Measurements from ENCODE around the gene CAPZB. TPM values are rescaled to one million over a fixed set of nuclear protein-coding genes. Genes with fewer than 3 reads are reported as not detected.

The CAPZB gene
- total and polyA plus RNA-seq, 2 donors (not counting 3 experiments of a cell fraction or from before 2014, with no cell fraction given): 196 to 347 TPM

GRCh38 chr1:19409477-19410341 lies 75.6 kb downstream of the CAPZB start:
- POLR2A ChIA-PET: interaction anchor here (0.6 kb wide), 1 partner anchor 19 kb away, joined by 3 read pairs; no protein-coding TSS in a partner anchor
- H3K4me2 ChIP-seq (ENCODE audit: insufficient read depth, low read length): no peak overlapping the region
- dilution Hi-C loops (cut with MboI; ENCODE audit: extremely low pct_ligation_motif_present, low sequenced_read_pairs): loop anchor here (25.0 kb wide), 1 partner anchor 228 kb away; the partner anchor contains the start of gene NBL1
- no peak for TF ChIP-seq POLR2A (IDR thresholded peaks at IDR 0.05; ENCODE audit: low read depth, low read length)
- no peak for TF ChIP-seq MAX (IDR thresholded peaks at IDR 0.05; ENCODE audit: insufficient read depth, insufficient read length)
- TF ChIP-seq CTCF (IDR thresholded peaks at IDR 0.05; ENCODE audit: extremely low read depth in 1 of 2, insufficient read depth in 1 of 2, low read depth in 1 of 2, low read length in 2 of 2): no peak
- no peak for TF ChIP-seq POLR2AphosphoS5 (IDR thresholded peaks at IDR 0.05; ENCODE audit: insufficient read depth, low read depth, low read length)
- TF ChIP-seq GATA2 (IDR thresholded peaks at IDR 0.05; ENCODE audit: insufficient read depth, insufficient read length, low read depth, low read length): no peak
- no peak for TF ChIP-seq EZH2 (IDR thresholded peaks at IDR 0.05; ENCODE audit: borderline replicate concordance, low read depth, low read length, severe bottlenecking)
- TF ChIP-seq MYC (IDR thresholded peaks at IDR 0.05; ENCODE audit: low read depth, low read length): no peak
- no peak for TF ChIP-seq FOS (IDR thresholded peaks at IDR 0.05; ENCODE audit: borderline replicate concordance, insufficient read depth, low read length)
- no peak for TF ChIP-seq JUN (IDR thresholded peaks at IDR 0.05; ENCODE audit: borderline replicate concordance, insufficient read depth, insufficient read length, low read depth)
- no peaks in the 10 kb centered on the region for H3K4me1 ChIP-seq (ENCODE audit: control insufficient read depth, extremely low read depth, insufficient read depth, low read length)
- no peaks in the 10 kb centered on the region for H3K9me1 ChIP-seq (replicated peaks; ENCODE audit: control insufficient read depth, extremely low read depth, insufficient read depth, low read length)
- BruUV-seq (replicated peaks): no TSS peak
- peaks cover 69% of the 10 kb centered on the region for H3K79me2 ChIP-seq (ENCODE audit: control insufficient read depth, insufficient read depth, low read length)
- peaks cover 0 to 2% of the 10 kb centered on the region in 2 experiments for H3K36me3 ChIP-seq (ENCODE audit: control insufficient read depth in 2 of 2, extremely low read depth in 1 of 2, insufficient read depth in 2 of 2, low read length in 2 of 2)
- no peak for DNase-seq (ENCODE audit: low read depth, low spot score)
- no peaks in the 10 kb centered on the region for H3K9me3 ChIP-seq (replicated peaks; ENCODE audit: control insufficient read depth, insufficient read depth, low read length)
- H3K27me3 ChIP-seq (ENCODE audit: control insufficient read depth in 2 of 2, insufficient read depth in 2 of 2, low read length in 2 of 2): no peaks in the 10 kb centered on the region
- no peak overlapping the region for H2AFZ ChIP-seq (ENCODE audit: low read depth, low read length)
- intact Hi-C loops (cut with micrococcal nuclease): no loop called here
- CTCF ChIA-PET: interaction anchor here (0.6 to 1.0 kb wide), 4 partner anchors 10 to 78 kb away, joined by 3 to 4 read pairs (median 3); partner anchors contain the start of gene CAPZB
- no peak overlapping the region for H3K4me3 ChIP-seq (replicated peaks in 1 of 3; ENCODE audit: insufficient read depth in 1 of 3, low read depth in 1 of 3, low read length in 3 of 3)
- no peak overlapping the region for H3K27ac ChIP-seq (ENCODE audit: insufficient read depth, low read depth, low read length)
- FAIRE-seq: no peak
- no peak overlapping the region for H3K9ac ChIP-seq (replicated peaks; ENCODE audit: extremely low read depth, insufficient read depth, low read length)
- peaks cover 2% of the 10 kb centered on the region for H4K20me1 ChIP-seq (replicated peaks; ENCODE audit: control insufficient read depth, extremely low read depth, insufficient read depth, low read length)
